GM12878 (cell line): ENCODE results near the gene SOX2. TPM values are rescaled to one million over a fixed set of nuclear protein-coding genes. Genes with fewer than 3 reads are reported as not detected.

Source experiments
- ATAC-seq: fragments of 200-7000 bp; cut with Tn5 transposase; 3 replicates; pipeline ENCODE4 v1.9.1; 2020; ENCODE audit warnings: mild to moderate bottlenecking, moderate library complexity
- BruUV-seq: library from RNA; stranded (reverse); fragments of 400-500 nt; replicated peaks from 2 replicates; lab custom pipeline; 2021; lab: Mats Ljungman, UMichigan
- CTCF ChIA-PET: fragments of 300-600 bp; sonication (Branson Sonifier 250); formaldehyde crosslinking; extraction: SDS; loops from one replicate; lab custom pipeline; 2021; ENCODE audit warnings: inconsistent platforms; lab: Yijun Ruan, JAX
- POLR2A ChIA-PET: fragments of 350-600 bp; formaldehyde crosslinking; extraction: SDS; loops from one replicate; lab custom pipeline; 2021; ENCODE audit warnings: inconsistent platforms; lab: Charles Lee
- RAD21 ChIA-PET: fragments of 300-600 bp; sonication (Branson Sonifier 250); formaldehyde crosslinking; loops from one replicate; lab custom pipeline; 2023; ENCODE audit warnings: antibody characterized with exemption; ENCODE audit not compliant: unreplicated experiment; lab: Charles Lee
- SMC1A ChIA-PET: fragments of 300-600 bp; sonication (Branson Sonifier 250); formaldehyde crosslinking; loops from one replicate; lab custom pipeline; 2023; ENCODE audit not compliant: unreplicated experiment, uncharacterized antibody; lab: Charles Lee
- DNase-seq: peaks from one replicate; pipeline ENCODE4 v3.0.0-alpha.2; 2011; ENCODE audit warnings: low read depth, low spot score
- FAIRE-seq: peaks from 3 replicates; lab custom pipeline; 2011; peaks lifted over from hg19 to GRCh38; lab: Jason Lieb, UNC
- H2AFZ ChIP-seq: 2 replicates; pipeline ENCODE4 v1.6.0; 2011; ENCODE audit warnings: low read depth, low read length, control low read depth; ENCODE audit not compliant: control insufficient read depth
- H3K27ac ChIP-seq: 2 replicates; pipeline ENCODE4 v1.5.1; 2011; ENCODE audit warnings: control low read depth; ENCODE audit not compliant: control insufficient read depth, insufficient read depth
- H3K27me3 ChIP-seq, 2 experiments: replicated peaks in 1 of 2; 2 replicates each; pipeline versions ENCODE4 v1.6.0 to v1.6.1; 2011; ENCODE audit warnings: low read length in 1 of 2; ENCODE audit not compliant: control insufficient read depth in 2 of 2, insufficient read depth in 2 of 2
- H3K36me3 ChIP-seq, 2 experiments: 2 replicates each; pipeline ENCODE4 v1.5.1; 2011; ENCODE audit warnings: low read length in 1 of 2; ENCODE audit not compliant: control insufficient read depth in 2 of 2, insufficient read depth in 2 of 2
- H3K4me1 ChIP-seq: 2 replicates; pipeline ENCODE4 v1.6.1; 2011; ENCODE audit warnings: mild to moderate bottlenecking, low read length, moderate library complexity, mixed read lengths; ENCODE audit not compliant: control insufficient read depth, insufficient read depth
- H3K4me2 ChIP-seq: 2 replicates; pipeline ENCODE4 v1.6.0; 2011; ENCODE audit warnings: control low read depth; ENCODE audit not compliant: control insufficient read depth, insufficient read depth
- H3K4me3 ChIP-seq: fragments of 200-600 bp; sonication (generic); 2 replicates; pipeline ENCODE4 v1.5.1; 2016
- H3K79me2 ChIP-seq: 2 replicates; pipeline ENCODE4 v1.6.0; 2011; ENCODE audit warnings: low read length; ENCODE audit not compliant: control insufficient read depth, insufficient read depth
- H3K9ac ChIP-seq: 2 replicates; pipeline ENCODE4 v1.8.0; 2011; ENCODE audit warnings: low read length, control low read depth, mixed read lengths; ENCODE audit not compliant: control insufficient read depth, insufficient read depth
- H3K9me3 ChIP-seq: replicated peaks from 3 replicates; pipeline ENCODE4 v1.5.1; 2011; ENCODE audit warnings: mild to moderate bottlenecking, low read length; ENCODE audit not compliant: control insufficient read depth, insufficient read depth
- H4K20me1 ChIP-seq: 2 replicates; pipeline ENCODE4 v1.6.0; 2011; ENCODE audit not compliant: control insufficient read depth, insufficient read depth
- ATF7 ChIP-seq: fragments of 450-650 bp; IDR thresholded peaks from 2 replicates; pipeline ENCODE4 v1.6.1; 2016; ENCODE audit warnings: low read depth, mild to moderate bottlenecking
- BCL11A ChIP-seq: IDR thresholded peaks from 2 replicates; pipeline ENCODE4 v1.6.1; 2011; ENCODE audit warnings: low read depth, low read length
- BMI1 ChIP-seq: fragments of 450-650 bp; IDR thresholded peaks from 2 replicates; pipeline ENCODE4 v1.6.1; 2016; ENCODE audit warnings: mild to moderate bottlenecking, moderate library complexity, borderline replicate concordance
- BRCA1 ChIP-seq: IDR thresholded peaks from 2 replicates; pipeline ENCODE4 v1.6.1; 2011; ENCODE audit warnings: low read depth, low read length, improper control_type of control experiment
- CHD2 ChIP-seq: IDR thresholded peaks from 2 replicates; pipeline ENCODE4 v1.6.1; 2011; ENCODE audit warnings: low read depth, low read length, improper control_type of control experiment, borderline replicate concordance
- HDAC6 ChIP-seq: fragments of 200-600 bp; sonication (generic); IDR thresholded peaks from one replicate; pipeline ENCODE4 v1.8.0; 2017; ENCODE audit warnings: antibody characterized with exemption; ENCODE audit not compliant: unreplicated experiment
- IRF3 ChIP-seq: fragments of 450-650 bp; IDR thresholded peaks from 2 replicates; pipeline ENCODE4 v1.6.1; 2014; ENCODE audit warnings: mild to moderate bottlenecking
- PAX5 ChIP-seq: IDR thresholded peaks from 2 replicates; pipeline ENCODE4 v1.6.1; 2011; ENCODE audit warnings: low read depth, low read length, borderline replicate concordance
- RAD21 ChIP-seq: IDR thresholded peaks from 2 replicates; pipeline ENCODE4 v1.6.1; 2011; ENCODE audit warnings: mild to moderate bottlenecking, low read depth, low read length, moderate library complexity; ENCODE audit not compliant: insufficient read depth
- RBBP5 ChIP-seq: fragments of 200-600 bp; sonication (generic); conservative IDR thresholded peaks from 2 replicates; pipeline ENCODE4 v1.6.1; 2016
- RFX5 ChIP-seq: IDR thresholded peaks from 2 replicates; pipeline ENCODE4 v1.6.1; 2011; ENCODE audit warnings: low read depth, low read length, improper control_type of control experiment
- SMC3 ChIP-seq: IDR thresholded peaks from 2 replicates; pipeline ENCODE4 v1.6.1; 2011; ENCODE audit warnings: low read length, improper control_type of control experiment, borderline replicate concordance
- SREBF2 ChIP-seq: IDR thresholded peaks from 2 replicates; pipeline ENCODE4 v1.6.1; 2012; ENCODE audit warnings: mild to moderate bottlenecking, low read length
- SUPT20H ChIP-seq: IDR thresholded peaks from 2 replicates; pipeline ENCODE4 v1.6.1; 2011; ENCODE audit warnings: low read depth, mild to moderate bottlenecking, low read length, moderate library complexity, borderline replicate concordance; ENCODE audit not compliant: control insufficient read depth
- ZSCAN29 ChIP-seq: fragments of 450-650 bp; IDR thresholded peaks from 2 replicates; pipeline ENCODE4 v1.6.1; 2017; ENCODE audit warnings: mild to moderate bottlenecking, moderate library complexity
- WGBS: methylation state at CpG from one replicate; pipeline ENCODE4 v1.1.6; 2016; ENCODE audit warnings: low lambda C conversion rate; ENCODE audit not compliant: insufficient replicate concordance, insufficient coverage; ENCODE audit errors: missing lambda C conversion rate; 5-methylcytosine and 5-hydroxymethylcytosine counted together
- in situ Hi-C: fragments of 300-500 bp; cut with MboI; formaldehyde crosslinking; loops from 9 replicates; pipeline ENCODE4 v1.14.3; 2018; ENCODE audit warnings: mixed read lengths
- intact Hi-C: fragments of 100-400 bp; cut with micrococcal nuclease; formaldehyde crosslinking; loops from one replicate; pipeline ENCODE4 v1.14.2; 2022; ENCODE audit not compliant: unreplicated experiment
- polyA plus RNA-seq, 11 experiments: library from polyadenylated mRNA; depleted of rRNA in 4 of 11; unstranded in 6 of 11; stranded (reverse) in 5 of 11; fragments of >200 nt; fragmentation: Nextera tagmentation in 4 of 11; fragmentation: Illumina TruSeq in 1 of 11; extraction: Ambion mirVana in 4 of 11; extraction: Trizol in 1 of 11; gene quantifications; 1 replicate in 1 of 11; 2 replicates in 10 of 11; pipeline versions ENCODE4 v1.2.1 to v1.2.3, GENCODE V29; 2011 to 2016; ENCODE audit warnings: inconsistent platforms in 2 of 11, missing spikeins in 2 of 11, low read depth in 1 of 11
- total RNA-seq, 4 experiments: library from RNA; depleted of rRNA in 3 of 4; stranded (reverse); fragments of >200 nt in 3 of 4; fragmentation: Illumina TruSeq in 1 of 4; extraction: Trizol in 1 of 4; gene quantifications; 2 replicates each; pipeline versions ENCODE4 v1.2.1 to v1.2.3, GENCODE V29; 2013 to 2021
- TF ChIP-seq, protein P1 (sequence below): IDR thresholded peaks from 2 replicates; pipeline ENCODE4 v1.6.1; 2011; ENCODE audit warnings: borderline replicate concordance, low read depth, mild to moderate bottlenecking, moderate library complexity, low read length; ENCODE audit not compliant: insufficient read depth, poor library complexity, severe bottlenecking

Gene SOX2
- total and polyA plus RNA-seq, 10 of the 15 experiments (the other 5 are each of a cell fraction or from before 2014, with no cell fraction given): 0.06 to 0.10 (median 0.07) TPM; not detected in 6

GRCh38 chr3:181703601-181704420, 7.9 kb upstream of the SOX2 start (continued):
- TF ChIP-seq PAX5 (no peak), RFX5 (no peak), BMI1 (no peak), SUPT20H (no peak), CHD2 (no peak)
- TF ChIP-seq, protein P1, sequence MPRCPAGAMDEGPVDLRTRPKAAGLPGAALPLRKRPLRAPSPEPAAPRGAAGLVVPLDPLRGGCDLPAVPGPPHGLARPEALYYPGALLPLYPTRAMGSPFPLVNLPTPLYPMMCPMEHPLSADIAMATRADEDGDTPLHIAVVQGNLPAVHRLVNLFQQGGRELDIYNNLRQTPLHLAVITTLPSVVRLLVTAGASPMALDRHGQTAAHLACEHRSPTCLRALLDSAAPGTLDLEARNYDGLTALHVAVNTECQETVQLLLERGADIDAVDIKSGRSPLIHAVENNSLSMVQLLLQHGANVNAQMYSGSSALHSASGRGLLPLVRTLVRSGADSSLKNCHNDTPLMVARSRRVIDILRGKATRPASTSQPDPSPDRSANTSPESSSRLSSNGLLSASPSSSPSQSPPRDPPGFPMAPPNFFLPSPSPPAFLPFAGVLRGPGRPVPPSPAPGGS: no peak

GRCh38 chr3:181704421-181705085, 7.2 kb upstream of the SOX2 start:
- FAIRE-seq (no peak), ATAC-seq (no peak), DNase-seq (no peak)
- RAD21 ChIA-PET: no interaction called here
- H4K20me1 ChIP-seq: no peaks in the 10 kb centered on the region; the same call in 1 of the 2 replicates
- in situ Hi-C loops (loop anchor here (5.0 to 10.0 kb wide), 3 partner anchors 550 to 983 kb away; no protein-coding TSS in a partner anchor), intact Hi-C loops (loop anchor here (10.0 kb wide), 3 partner anchors 230 to 900 kb away; partner anchors contain the start of gene FXR1)
- no peaks in the 10 kb centered on the region for H3K36me3 ChIP-seq
- H3K4me3 ChIP-seq: no peak overlapping the region
- no peak overlapping the region for H3K27ac ChIP-seq
- BruUV-seq: no TSS peak
- no peaks in the 10 kb centered on the region for H3K4me1 ChIP-seq
- no peak overlapping the region for H3K9ac ChIP-seq
- H3K79me2 ChIP-seq: no peaks in the 10 kb centered on the region
- H2AFZ ChIP-seq: no peak overlapping the region
- H3K4me2 ChIP-seq: no peak overlapping the region
- CTCF ChIA-PET: no interaction called here
- POLR2A ChIA-PET: no interaction called here
- SMC1A ChIA-PET: no interaction called here
- WGBS: 6% methylated on average over 14 of the region's 14 CpGs
- no peaks in the 10 kb centered on the region for H3K9me3 ChIP-seq
- H3K27me3 ChIP-seq: peaks cover 3 to 17% of the 10 kb centered on the region in 2 experiments
- TF ChIP-seq SREBF2: no peak
- TF ChIP-seq HDAC6: no peak
- TF ChIP-seq BRCA1: no peak
- no peak for TF ChIP-seq BCL11A
- no peak for TF ChIP-seq IRF3
- TF ChIP-seq SMC3: no peak
- no peak for TF ChIP-seq ZSCAN29
- TF ChIP-seq ATF7: no peak
- no peak for TF ChIP-seq RAD21
- no peak for TF ChIP-seq RBBP5
